ACC112 (cell line): ENCODE measurements around the gene BZW2.

Experiments used
- H2AFZ ChIP-seq: fragments of 200-600 bp; sonication (generic); one replicate; pipeline ENCODE4 v1.6.0; 2017; ENCODE audit warnings: antibody characterized with exemption, low read length; ENCODE audit not compliant: unreplicated experiment
- H3K27ac ChIP-seq: fragments of 200-600 bp; sonication (generic); 2 replicates; pipeline ENCODE4 v1.5.1; 2014; ENCODE audit warnings: low read depth, mild to moderate bottlenecking, antibody characterized with exemption, low read length, moderate library complexity
- H3K27me3 ChIP-seq: fragments of 200-600 bp; sonication (generic); 2 replicates; pipeline ENCODE4 v1.6.1; 2014; ENCODE audit warnings: mild to moderate bottlenecking, antibody characterized with exemption, low read length, moderate library complexity, mixed read lengths; ENCODE audit not compliant: insufficient read depth
- H3K36me3 ChIP-seq: fragments of 200-600 bp; sonication (generic); 2 replicates; pipeline ENCODE4 v1.6.1; 2016; ENCODE audit warnings: mild to moderate bottlenecking, antibody characterized with exemption, low read length, moderate library complexity, mixed read lengths; ENCODE audit not compliant: insufficient read depth
- H3K4me1 ChIP-seq: fragments of 200-600 bp; sonication (generic); one replicate; pipeline ENCODE4 v1.6.1; 2016; ENCODE audit warnings: low read length, mixed read lengths; ENCODE audit not compliant: insufficient read depth, unreplicated experiment, control insufficient read depth
- H3K4me3 ChIP-seq: fragments of 200-600 bp; sonication (generic); 2 replicates; pipeline ENCODE4 v1.5.1; 2014; ENCODE audit warnings: mild to moderate bottlenecking, low read depth, low read length
- H3K79me2 ChIP-seq: fragments of 200-600 bp; sonication (generic); one replicate; pipeline ENCODE4 v1.6.0; 2016; ENCODE audit warnings: low read length; ENCODE audit not compliant: control insufficient read depth, unreplicated experiment, insufficient read depth

Gene BZW2

GRCh38 chr7:16694806-16695205, 48.8 kb downstream of the BZW2 start:
- H3K79me2 ChIP-seq: no peaks in the 10 kb centered on the region
- no peak overlapping the region for H2AFZ ChIP-seq
- peaks cover 8% of the 10 kb centered on the region for H3K4me1 ChIP-seq
- peaks cover 23% of the 10 kb centered on the region for H3K36me3 ChIP-seq
- H3K4me3 ChIP-seq: no peak overlapping the region
- H3K27me3 ChIP-seq: no peaks in the 10 kb centered on the region
- H3K27ac ChIP-seq: no peak overlapping the region

- Histone ChIP-seq H3K36me3 (peaks cover 32% of the 10 kb centered on the region; the same call in 1 of the 2 replicates), H3K4me3 (no peak overlapping the region), H3K4me1 (peaks cover 8% of the 10 kb centered on the region), H3K27me3 (no peaks in the 10 kb centered on the region), H3K79me2 (no peaks in the 10 kb centered on the region), H3K27ac (no peak overlapping the region), H2AFZ (no peak overlapping the region)
Observed at GRCh38 chr7:16695621-16696237, 49.7 kb downstream of the BZW2 start.

GRCh38 chr7:16697507-16698199, 51.7 kb downstream of the BZW2 start:
- Histone ChIP-seq H3K27ac (peak overlapping the region; percentile 25; the same call in 1 of the 2 replicates), H3K4me3 (no peak overlapping the region), H3K27me3 (no peaks in the 10 kb centered on the region), H3K4me1 (peaks cover 8% of the 10 kb centered on the region), H2AFZ (no peak overlapping the region), H3K79me2 (no peaks in the 10 kb centered on the region), H3K36me3 (peaks cover 29% of the 10 kb centered on the region)

- Histone ChIP-seq H3K4me3 (no peak overlapping the region), H3K27ac (no peak overlapping the region), H3K79me2 (no peaks in the 10 kb centered on the region), H3K27me3 (no peaks in the 10 kb centered on the region), H2AFZ (no peak overlapping the region), H3K36me3 (peaks cover 29% of the 10 kb centered on the region), H3K4me1 (peaks cover 8% of the 10 kb centered on the region)
Observed at GRCh38 chr7:16698200-16698905, 52.4 kb downstream of the BZW2 start.

- Histone ChIP-seq H3K79me2 (no peaks in the 10 kb centered on the region), H2AFZ (no peak overlapping the region), H3K27me3 (no peaks in the 10 kb centered on the region), H3K4me1 (peaks cover under 1% of the 10 kb centered on the region), H3K4me3 (no peak overlapping the region), H3K27ac (no peak overlapping the region), H3K36me3 (peaks cover 37% of the 10 kb centered on the region)
Observed at GRCh38 chr7:16702441-16702840, 56.5 kb downstream of the BZW2 start.

GRCh38 chr7:16708511-16708910, 62.5 kb downstream of the BZW2 start:
- Histone ChIP-seq H3K79me2 (no peaks in the 10 kb centered on the region), H3K27ac (peak overlapping the region; percentile 86), H3K4me1 (peaks cover 24% of the 10 kb centered on the region), H3K36me3 (peaks cover 20% of the 10 kb centered on the region), H2AFZ (no peak overlapping the region), H3K4me3 (peak overlapping the region; percentile 11; the same call in 1 of the 2 replicates), H3K27me3 (no peaks in the 10 kb centered on the region)

- H3K4me3 ChIP-seq: peak overlapping the region; percentile 11; the same call in 1 of the 2 replicates
- H3K79me2 ChIP-seq: no peaks in the 10 kb centered on the region
- no peaks in the 10 kb centered on the region for H3K27me3 ChIP-seq
- H3K4me1 ChIP-seq: peaks cover 28% of the 10 kb centered on the region
- peak overlapping the region; percentile 86 for H3K27ac ChIP-seq
- peaks cover 16% of the 10 kb centered on the region for H3K36me3 ChIP-seq
- H2AFZ ChIP-seq: no peak overlapping the region
Observed at GRCh38 chr7:16708980-16709379, 63.0 kb downstream of the BZW2 start.

- Histone ChIP-seq H3K27ac (no peak overlapping the region), H3K27me3 (no peaks in the 10 kb centered on the region), H3K4me3 (no peak overlapping the region), H3K4me1 (peaks cover 28% of the 10 kb centered on the region), H3K79me2 (no peaks in the 10 kb centered on the region), H3K36me3 (peaks cover 8% of the 10 kb centered on the region), H2AFZ (no peak overlapping the region)
Observed at GRCh38 chr7:16710651-16711050, 64.7 kb downstream of the BZW2 start.

- no peak overlapping the region for H3K4me3 ChIP-seq
- no peaks in the 10 kb centered on the region for H3K36me3 ChIP-seq
- H3K79me2 ChIP-seq: no peaks in the 10 kb centered on the region
- peak overlapping the region; percentile 23; the same call in 1 of the 2 replicates for H3K27ac ChIP-seq
- H3K27me3 ChIP-seq: no peaks in the 10 kb centered on the region
- no peak overlapping the region for H2AFZ ChIP-seq
- peaks cover 28% of the 10 kb centered on the region for H3K4me1 ChIP-seq
Observed at GRCh38 chr7:16711730-16712129, 65.7 kb downstream of the BZW2 start.

GRCh38 chr7:16712916-16713315, 66.9 kb downstream of the BZW2 start:
- peaks cover 28% of the 10 kb centered on the region for H3K4me1 ChIP-seq
- no peaks in the 10 kb centered on the region for H3K36me3 ChIP-seq
- no peak overlapping the region for H3K27ac ChIP-seq
- no peaks in the 10 kb centered on the region for H3K27me3 ChIP-seq
- no peak overlapping the region for H3K4me3 ChIP-seq
- no peak overlapping the region for H2AFZ ChIP-seq
- H3K79me2 ChIP-seq: no peaks in the 10 kb centered on the region
